ENCODE results near the gene MX1. TPM values are rescaled to one million over a fixed set of nuclear protein-coding genes. Genes with fewer than 3 reads are reported as not detected.

Gene MX1
- total and polyA plus RNA-seq, 2 donors (not counting 3 experiments of a cell fraction or from before 2014, with no cell fraction given), result 5.9 to 25.1 TPM

GRCh38 chr21:41501919-41502318 lies 75.9 kb downstream of the MX1 start:
- DNase-seq (ENCODE audit: low read depth, low spot score) (no peak), FAIRE-seq (no peak)
- no peak overlapping the region for H3K4me2 ChIP-seq (ENCODE audit: insufficient read depth, low read length)
- CTCF ChIA-PET, result no interaction called here
- no peaks in the 10 kb centered on the region for H3K36me3 ChIP-seq (ENCODE audit: control insufficient read depth in 2 of 2, extremely low read depth in 1 of 2, insufficient read depth in 2 of 2, low read length in 2 of 2)
- intact Hi-C loops (cut with micrococcal nuclease) (no loop called here), dilution Hi-C loops (cut with MboI; ENCODE audit: extremely low pct_ligation_motif_present, low sequenced_read_pairs) (no loop called here)
- no peaks in the 10 kb centered on the region for H3K9me1 ChIP-seq (replicated peaks; ENCODE audit: control insufficient read depth, extremely low read depth, insufficient read depth, low read length)
- no peaks in the 10 kb centered on the region for H4K20me1 ChIP-seq (replicated peaks; ENCODE audit: control insufficient read depth, extremely low read depth, insufficient read depth, low read length)
- TF ChIP-seq EZH2 (IDR thresholded peaks at IDR 0.05; ENCODE audit: borderline replicate concordance, low read depth, low read length, severe bottlenecking) (no peak), POLR2AphosphoS5 (IDR thresholded peaks at IDR 0.05; ENCODE audit: insufficient read depth, low read depth, low read length) (no peak), FOS (IDR thresholded peaks at IDR 0.05; ENCODE audit: borderline replicate concordance, insufficient read depth, low read length) (no peak)
- H3K4me3 ChIP-seq (replicated peaks in 1 of 3; ENCODE audit: insufficient read depth in 1 of 3, low read depth in 1 of 3, low read length in 3 of 3), result no peak overlapping the region
- no peaks in the 10 kb centered on the region for H3K9me3 ChIP-seq (replicated peaks; ENCODE audit: control insufficient read depth, insufficient read depth, low read length)
- no peak overlapping the region for H3K27ac ChIP-seq (ENCODE audit: insufficient read depth, low read depth, low read length)
- peaks cover 9 to 10% of the 10 kb centered on the region in 2 experiments for H3K27me3 ChIP-seq (ENCODE audit: control insufficient read depth in 2 of 2, insufficient read depth in 2 of 2, low read length in 2 of 2)
- no TSS peak for BruUV-seq (replicated peaks)
- POLR2A ChIA-PET, result no interaction called here
- H3K9ac ChIP-seq (replicated peaks; ENCODE audit: extremely low read depth, insufficient read depth, low read length), result no peak overlapping the region
- no peak overlapping the region for H2AFZ ChIP-seq (ENCODE audit: low read depth, low read length)
- no peaks in the 10 kb centered on the region for H3K4me1 ChIP-seq (ENCODE audit: control insufficient read depth, extremely low read depth, insufficient read depth, low read length)
- no peaks in the 10 kb centered on the region for H3K79me2 ChIP-seq (ENCODE audit: control insufficient read depth, insufficient read depth, low read length)

GRCh38 chr21:41503331-41503730 lies 77.3 kb downstream of the MX1 start:
- no peaks in the 10 kb centered on the region for H4K20me1 ChIP-seq (replicated peaks; ENCODE audit: control insufficient read depth, extremely low read depth, insufficient read depth, low read length)
- no peak for FAIRE-seq
- ChIA-PET POLR2A (no interaction called here), CTCF (no interaction called here)
- no peaks in the 10 kb centered on the region for H3K36me3 ChIP-seq (ENCODE audit: control insufficient read depth in 2 of 2, extremely low read depth in 1 of 2, insufficient read depth in 2 of 2, low read length in 2 of 2)
- TF ChIP-seq, protein P1, sequence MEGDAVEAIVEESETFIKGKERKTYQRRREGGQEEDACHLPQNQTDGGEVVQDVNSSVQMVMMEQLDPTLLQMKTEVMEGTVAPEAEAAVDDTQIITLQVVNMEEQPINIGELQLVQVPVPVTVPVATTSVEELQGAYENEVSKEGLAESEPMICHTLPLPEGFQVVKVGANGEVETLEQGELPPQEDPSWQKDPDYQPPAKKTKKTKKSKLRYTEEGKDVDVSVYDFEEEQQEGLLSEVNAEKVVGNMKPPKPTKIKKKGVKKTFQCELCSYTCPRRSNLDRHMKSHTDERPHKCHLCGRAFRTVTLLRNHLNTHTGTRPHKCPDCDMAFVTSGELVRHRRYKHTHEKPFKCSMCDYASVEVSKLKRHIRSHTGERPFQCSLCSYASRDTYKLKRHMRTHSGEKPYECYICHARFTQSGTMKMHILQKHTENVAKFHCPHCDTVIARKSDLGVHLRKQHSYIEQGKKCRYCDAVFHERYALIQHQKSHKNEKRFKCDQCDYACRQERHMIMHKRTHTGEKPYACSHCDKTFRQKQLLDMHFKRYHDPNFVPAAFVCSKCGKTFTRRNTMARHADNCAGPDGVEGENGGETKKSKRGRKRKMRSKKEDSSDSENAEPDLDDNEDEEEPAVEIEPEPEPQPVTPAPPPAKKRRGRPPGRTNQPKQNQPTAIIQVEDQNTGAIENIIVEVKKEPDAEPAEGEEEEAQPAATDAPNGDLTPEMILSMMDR (IDR thresholded peaks at IDR 0.05; ENCODE audit: extremely low read depth in 1 of 2, insufficient read depth in 1 of 2, low read depth in 1 of 2, low read length in 2 of 2), result no peak
- TF ChIP-seq JUN (IDR thresholded peaks at IDR 0.05; ENCODE audit: borderline replicate concordance, insufficient read depth, insufficient read length, low read depth) (no peak), GATA2 (IDR thresholded peaks at IDR 0.05; ENCODE audit: insufficient read depth, insufficient read length, low read depth, low read length) (no peak), POLR2AphosphoS5 (IDR thresholded peaks at IDR 0.05; ENCODE audit: insufficient read depth, low read depth, low read length) (no peak), POLR2A (IDR thresholded peaks at IDR 0.05; ENCODE audit: low read depth, low read length) (no peak), EZH2 (IDR thresholded peaks at IDR 0.05; ENCODE audit: borderline replicate concordance, low read depth, low read length, severe bottlenecking) (no peak), FOS (IDR thresholded peaks at IDR 0.05; ENCODE audit: borderline replicate concordance, insufficient read depth, low read length) (no peak), MAX (IDR thresholded peaks at IDR 0.05; ENCODE audit: insufficient read depth, insufficient read length) (no peak), MYC (IDR thresholded peaks at IDR 0.05; ENCODE audit: low read depth, low read length) (no peak)
- no peak overlapping the region for H3K4me3 ChIP-seq (replicated peaks in 1 of 3; ENCODE audit: insufficient read depth in 1 of 3, low read depth in 1 of 3, low read length in 3 of 3)
- peaks cover 17 to 21% of the 10 kb centered on the region in 2 experiments for H3K27me3 ChIP-seq (ENCODE audit: control insufficient read depth in 2 of 2, insufficient read depth in 2 of 2, low read length in 2 of 2)
- dilution Hi-C loops (cut with MboI; ENCODE audit: extremely low pct_ligation_motif_present, low sequenced_read_pairs), result no loop called here
- no peak for DNase-seq (ENCODE audit: low read depth, low spot score)
- H3K4me2 ChIP-seq (ENCODE audit: insufficient read depth, low read length), result no peak overlapping the region
- intact Hi-C loops (cut with micrococcal nuclease), result no loop called here
- no peak overlapping the region for H3K9ac ChIP-seq (replicated peaks; ENCODE audit: extremely low read depth, insufficient read depth, low read length)
- H3K9me1 ChIP-seq (replicated peaks; ENCODE audit: control insufficient read depth, extremely low read depth, insufficient read depth, low read length), result no peaks in the 10 kb centered on the region
- H3K9me3 ChIP-seq (replicated peaks; ENCODE audit: control insufficient read depth, insufficient read depth, low read length), result no peaks in the 10 kb centered on the region
- no peak overlapping the region for H3K27ac ChIP-seq (ENCODE audit: insufficient read depth, low read depth, low read length)
- BruUV-seq (replicated peaks), result no TSS peak
- H3K79me2 ChIP-seq (ENCODE audit: control insufficient read depth, insufficient read depth, low read length), result no peaks in the 10 kb centered on the region
- H3K4me1 ChIP-seq (ENCODE audit: control insufficient read depth, extremely low read depth, insufficient read depth, low read length), result no peaks in the 10 kb centered on the region
- H2AFZ ChIP-seq (ENCODE audit: low read depth, low read length), result no peak overlapping the region

All from endothelial cell of umbilical vein (primary cell).